ENCODE data around the gene TRMU.

Gene TRMU

GRCh38 chr22:46357711-46358520, 22.4 kb downstream of the TRMU start:
- DNase-seq, result no peak

GRCh38 chr22:46358766-46359165, 23.3 kb downstream of the TRMU start:
- no peak for DNase-seq

DNA sequence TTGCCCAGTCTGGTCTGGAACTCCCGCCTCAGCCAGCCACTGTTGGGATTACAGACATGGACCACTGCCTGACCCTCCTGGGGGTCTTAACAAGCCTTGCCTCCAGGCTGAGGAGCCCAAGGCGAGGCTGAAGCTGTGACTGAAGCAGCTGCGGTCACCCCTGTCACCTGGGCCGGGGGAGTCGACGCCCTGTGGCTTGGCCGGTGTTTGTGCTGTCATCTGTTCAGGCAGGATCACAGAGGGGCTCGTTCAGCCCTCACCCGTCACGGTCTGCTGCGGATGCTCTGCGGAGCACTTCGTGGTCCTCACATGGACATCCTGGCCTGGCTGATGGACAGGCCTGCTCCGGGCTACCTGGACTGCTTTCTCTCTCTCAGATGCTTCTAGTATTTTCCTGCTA, 23.8 kb downstream of the TRMU start:
- DNase-seq, result no peak

- DNase-seq, result no peak
Measured at GRCh38 chr22:46360097-46360496, 24.6 kb downstream of the TRMU start.

- DNase-seq, result no peak
Measured at GRCh38 chr22:46360891-46361290, 25.4 kb downstream of the TRMU start.

DNA sequence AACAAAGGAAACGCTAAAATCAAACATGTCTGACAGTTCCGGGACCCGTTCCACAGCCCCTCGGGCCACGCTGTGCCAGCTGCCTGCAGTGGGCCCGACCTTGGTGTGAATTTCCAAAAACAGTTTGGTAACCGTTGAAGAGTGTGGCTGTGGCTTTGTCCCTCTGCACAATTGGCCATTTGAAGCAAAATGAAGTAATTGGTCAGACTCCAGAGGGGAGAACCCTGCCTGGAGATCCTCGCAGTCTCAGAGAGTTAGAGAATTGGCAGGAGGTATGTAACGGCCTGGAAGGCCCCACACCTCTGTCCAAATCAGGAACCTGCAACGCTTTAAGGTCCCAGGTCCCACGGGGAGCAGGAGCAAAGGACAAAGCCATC, 26.3 kb downstream of the TRMU start:
- no peak for DNase-seq

GRCh38 chr22:46362203-46362933, 26.9 kb downstream of the TRMU start:
- DNase-seq, result no peak

GRCh38 chr22:46362934-46363515, 27.5 kb downstream of the TRMU start:
- DNase-seq, result no peak

DNA sequence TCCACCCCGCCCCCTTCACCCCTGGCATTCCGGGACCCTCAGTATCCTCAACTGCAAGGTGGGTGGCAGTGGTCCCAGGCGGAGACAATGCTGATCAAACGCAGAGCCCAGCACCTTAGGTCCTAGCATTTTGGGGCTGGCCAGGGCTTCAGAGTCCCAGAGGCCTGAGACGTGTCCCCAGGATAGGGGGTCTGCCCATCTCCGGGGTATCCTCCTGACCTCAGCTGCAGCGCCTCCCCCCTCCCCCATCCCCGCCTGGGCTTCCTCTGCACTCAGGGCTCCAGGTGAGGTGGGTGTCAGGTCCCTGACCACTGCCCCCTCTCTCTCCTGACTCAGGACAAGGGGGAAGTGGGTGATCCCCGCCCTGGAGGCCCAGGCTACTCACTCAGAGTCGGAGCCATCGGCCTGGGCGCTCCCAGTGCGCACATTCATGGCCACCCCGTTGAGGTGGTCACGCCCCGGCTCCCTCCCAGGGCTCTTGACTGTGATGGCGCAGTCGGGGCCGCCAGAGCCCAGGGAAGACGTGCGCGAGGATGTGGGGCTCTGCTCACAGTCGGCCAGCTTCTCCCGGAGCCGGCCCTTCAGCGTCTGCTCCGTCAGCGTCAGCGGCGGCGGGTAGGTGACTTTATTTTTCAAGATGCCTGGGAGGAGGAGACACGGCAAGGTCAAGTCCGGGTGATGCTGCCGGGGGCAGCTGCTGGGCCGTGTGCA, 28.3 kb downstream of the TRMU start:
- DNase-seq, result no peak

DNA sequence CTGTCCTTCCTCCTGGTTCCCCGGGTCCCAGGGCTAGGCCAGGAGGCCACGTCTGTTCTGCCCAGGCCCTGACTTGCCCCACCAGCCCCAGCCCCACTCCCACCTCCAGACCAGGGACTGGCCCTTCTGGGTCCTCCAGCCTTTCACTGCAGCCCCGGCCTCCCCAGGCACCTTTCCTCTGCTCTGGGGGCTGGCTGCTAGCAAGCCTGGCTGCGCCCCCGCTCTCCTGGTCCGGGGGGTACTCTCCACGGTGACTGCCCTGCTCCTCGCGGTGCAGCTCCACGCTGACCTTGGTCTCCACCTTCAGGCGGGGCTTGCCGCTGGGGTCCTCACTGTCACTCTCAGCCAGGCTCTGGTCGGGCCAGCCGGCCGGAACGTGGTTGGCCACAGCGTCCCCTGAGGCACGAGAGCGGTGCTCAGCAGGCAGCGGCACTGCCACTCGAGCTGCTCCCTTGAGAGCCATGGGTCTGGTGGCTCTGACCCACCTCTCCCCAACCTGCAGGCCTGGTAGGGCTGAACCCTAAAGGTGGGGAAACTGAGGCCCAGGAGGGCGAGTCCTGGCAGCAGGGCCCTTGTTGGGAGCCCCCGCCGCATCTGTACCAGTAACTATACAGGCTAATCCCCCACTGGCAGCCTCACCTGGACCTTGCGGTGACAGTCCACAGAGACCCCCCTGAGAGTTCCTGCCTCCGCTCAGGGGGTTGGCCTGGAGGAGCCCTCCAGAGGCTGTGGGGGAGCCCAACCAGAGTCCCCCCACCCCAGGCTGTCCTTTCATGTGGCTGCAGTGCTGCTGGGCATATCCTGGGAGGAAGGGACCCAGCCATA, 29.0 kb downstream of the TRMU start:
- no peak for DNase-seq

- no peak for DNase-seq
Measured at GRCh38 chr22:46365166-46365624, 29.7 kb downstream of the TRMU start.

DNA sequence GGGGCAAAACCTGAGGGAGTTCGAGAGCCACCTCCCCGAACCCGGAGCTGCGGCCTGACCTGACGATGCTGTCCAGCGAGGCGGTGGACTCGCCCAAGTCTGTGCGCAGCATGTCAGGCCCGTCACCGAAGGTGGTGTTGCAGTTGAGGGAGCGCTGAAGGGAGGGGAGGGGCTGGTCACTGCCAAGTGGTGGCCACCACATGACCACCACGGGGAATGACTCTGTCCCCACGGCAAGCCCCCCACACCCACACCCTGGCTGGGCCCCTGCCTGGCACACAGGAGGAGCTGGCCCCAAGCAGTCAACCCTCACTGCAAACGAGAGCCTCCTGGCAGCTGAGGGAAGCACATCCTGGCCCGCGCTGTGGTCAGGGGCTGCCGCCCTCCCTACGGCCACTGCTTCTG, 30.8 kb downstream of the TRMU start:
- no peak for DNase-seq

DNA sequence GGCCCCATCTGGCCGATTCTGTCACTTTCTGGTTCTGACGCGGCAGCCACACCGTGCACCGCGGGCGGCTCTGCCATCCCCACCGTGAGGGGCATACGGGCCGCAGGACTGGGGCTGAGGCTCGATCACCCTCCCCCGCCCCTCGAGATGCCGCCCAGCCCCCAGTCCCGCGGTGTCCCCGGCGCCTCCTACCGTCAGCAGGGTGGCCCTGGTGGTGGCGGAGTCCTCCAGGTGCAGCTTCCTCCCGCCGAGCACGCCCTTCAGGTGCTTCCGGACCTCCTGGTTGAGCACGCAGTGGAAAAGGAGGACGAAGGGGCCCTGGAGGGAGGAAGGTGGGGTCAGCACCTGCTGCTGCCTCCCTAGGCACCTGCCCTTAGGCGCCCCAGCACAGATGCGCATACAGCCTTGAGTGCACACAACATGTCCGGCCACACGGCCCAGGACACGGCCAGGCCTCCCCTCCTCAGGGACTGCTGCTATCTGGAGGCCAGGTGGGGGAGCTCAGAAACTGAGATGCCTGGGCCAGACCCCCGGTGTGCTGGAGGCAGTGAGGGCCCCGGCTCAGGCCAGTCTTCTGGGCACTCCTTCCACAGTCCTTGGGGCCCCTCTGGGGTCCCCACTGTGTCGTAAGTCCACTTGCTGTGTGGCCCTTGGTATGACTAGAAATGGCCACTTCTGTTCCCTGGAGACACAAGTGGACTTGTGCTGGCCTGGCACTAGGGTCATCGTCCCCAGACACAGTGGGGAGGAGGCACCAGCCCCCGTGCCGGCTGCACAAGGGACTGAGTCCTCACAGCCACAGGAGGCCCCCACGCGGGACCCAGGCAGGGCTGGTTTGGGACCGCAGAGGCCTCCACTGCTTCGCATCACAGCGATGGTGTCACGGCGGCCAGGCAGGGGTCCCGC, 31.5 kb downstream of the TRMU start:
- DNase-seq, result no peak

GRCh38 chr22:46367707-46368191, 32.2 kb downstream of the TRMU start:
- peak; percentile 82 for DNase-seq

GRCh38 chr22:46368422-46368821, 32.9 kb downstream of the TRMU start:
- DNase-seq, result no peak

DNA sequence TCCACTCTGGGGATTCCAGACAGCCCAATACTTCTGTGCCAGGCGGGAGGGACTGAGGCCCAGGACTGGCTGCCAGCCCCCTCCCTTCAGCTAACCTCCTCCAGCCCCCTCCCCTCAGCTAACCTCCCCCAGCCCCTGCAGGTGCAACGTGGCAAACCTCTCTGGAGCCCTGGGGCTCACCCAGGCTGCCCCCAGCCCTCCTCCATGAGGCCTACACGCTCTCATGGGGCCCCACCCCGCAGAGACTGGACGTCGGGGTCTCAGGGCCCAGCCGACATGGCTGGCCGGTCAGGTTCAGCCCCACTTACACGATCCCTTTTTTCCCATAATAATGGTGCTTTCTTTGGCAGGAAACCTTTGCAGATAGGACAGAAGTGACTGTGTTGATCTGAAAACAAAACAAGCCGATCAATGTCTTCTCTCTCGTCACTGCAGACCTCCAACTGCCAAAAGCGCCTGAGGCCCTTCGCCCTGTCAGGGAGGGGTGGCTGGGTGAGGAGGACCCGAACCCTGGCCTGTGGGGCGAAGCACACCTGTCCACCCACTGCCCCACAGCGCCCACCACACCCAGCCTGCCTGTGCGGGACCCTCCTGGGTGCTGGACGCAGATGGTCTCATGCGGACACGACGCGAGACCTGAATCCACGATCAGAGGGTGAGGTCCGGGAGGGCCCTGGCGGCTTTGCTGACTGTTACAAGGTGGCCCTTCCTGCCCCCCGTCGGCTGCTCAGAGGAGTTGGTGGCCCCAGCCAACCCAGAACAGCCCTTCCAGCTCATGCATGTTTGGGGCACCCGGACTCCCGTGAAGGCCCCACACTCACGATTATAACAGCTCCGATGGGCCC, 33.6 kb downstream of the TRMU start:
- no peak for DNase-seq

DNA sequence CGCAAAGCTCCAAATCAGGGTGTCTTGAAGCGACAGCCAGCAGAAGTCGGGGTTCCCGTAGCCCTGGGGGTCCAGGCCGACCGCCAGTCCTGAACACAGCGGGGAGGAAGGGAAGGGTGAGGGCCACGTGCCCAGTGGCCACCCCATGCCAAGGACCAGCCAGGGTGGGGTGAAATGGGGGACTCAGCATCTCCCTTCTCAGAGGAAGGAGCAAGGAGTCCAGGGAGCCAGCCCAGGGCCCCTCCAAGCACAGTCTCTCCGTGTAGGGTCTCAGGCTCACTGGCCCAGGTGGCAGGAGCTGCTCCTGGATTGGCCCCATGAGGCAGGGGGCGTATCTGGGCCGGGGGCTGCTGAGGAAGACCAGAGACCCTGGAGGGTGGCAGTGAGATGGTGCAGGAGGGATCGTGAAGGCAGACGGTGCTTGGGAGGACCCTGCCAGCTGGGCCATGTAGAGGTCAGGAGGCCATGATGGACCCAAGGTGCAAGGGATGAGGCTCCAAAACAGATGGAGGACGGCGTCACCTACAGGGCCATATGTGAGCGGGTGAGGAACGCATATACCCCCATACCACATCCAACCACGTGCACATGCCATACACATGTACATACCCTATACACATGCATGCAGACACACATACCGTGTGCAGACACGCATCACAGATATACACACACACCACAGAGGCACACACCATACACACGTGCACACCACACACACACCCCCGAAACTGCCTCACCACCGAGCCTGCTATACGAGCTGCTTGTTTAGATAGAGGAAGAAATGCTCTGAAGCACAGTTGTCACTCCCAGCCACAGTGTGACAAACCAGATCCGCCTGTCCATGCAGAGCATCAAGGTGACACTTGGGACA, 34.4 kb downstream of the TRMU start:
- no peak for DNase-seq

- DNase-seq, result no peak
Measured at GRCh38 chr22:46370584-46371291, 35.2 kb downstream of the TRMU start.

Measured in suppressor macrophage treated with lipopolysaccharide for 4 hours (primary cell).